ENCODE measurements around the gene YEATS2.
"Not testable (repeated sequence)": the region's sequence is repeated elsewhere in the genome, so short reads cannot be mapped to it uniquely, and the experiment has no call there.

Gene YEATS2

GRCh38 chr3:183697610-183698317 lies at the start of gene YEATS2:
TSS of gene YEATS2 (plus strand) at chr3:183697797. CDS start at chr3:183715163, 17,366 bp downstream.
- H3K9me3 ChIP-seq (ENCODE audit: insufficient read depth, low read depth, low read length): no peaks in the 10 kb centered on the region
- no peaks in the 10 kb centered on the region for H3K27me3 ChIP-seq (ENCODE audit: insufficient read depth, low read length)
- H3K36me3 ChIP-seq (ENCODE audit: insufficient read depth, low read depth, low read length): peaks cover 7% of the 10 kb centered on the region
- peak within 1 kb of the TSS; percentile 81 for H3K4me3 ChIP-seq (ENCODE audit: low read length)
- peaks cover 6% of the 10 kb centered on the region for H3K4me1 ChIP-seq (ENCODE audit: insufficient read depth, low read length)
- peak within 1 kb of the TSS; percentile 98 for H3K9ac ChIP-seq (ENCODE audit: low read depth, low read length)
- H3K27ac ChIP-seq (ENCODE audit: low read length): peak within 1 kb of the TSS; percentile 96

GRCh38 chr3:183650554-183650953 lies 47.0 kb upstream of the YEATS2 start:
- Histone ChIP-seq H3K4me1 (ENCODE audit: insufficient read depth, low read length) (no peaks in the 10 kb centered on the region), H3K36me3 (ENCODE audit: insufficient read depth, low read depth, low read length) (peaks cover 40% of the 10 kb centered on the region), H3K9ac (ENCODE audit: low read depth, low read length) (no peak overlapping the region), H3K4me3 (ENCODE audit: low read length) (no peak overlapping the region), H3K27me3 (ENCODE audit: insufficient read depth, low read length) (no peaks in the 10 kb centered on the region), H3K27ac (ENCODE audit: low read length) (no peak overlapping the region), H3K9me3 (ENCODE audit: insufficient read depth, low read depth, low read length) (peaks cover 49% of the 10 kb centered on the region)

- Histone ChIP-seq H3K9me3 (ENCODE audit: insufficient read depth, low read depth, low read length) (peaks cover 49% of the 10 kb centered on the region), H3K27me3 (ENCODE audit: insufficient read depth, low read length) (no peaks in the 10 kb centered on the region), H3K4me3 (ENCODE audit: low read length) (no peak overlapping the region), H3K4me1 (ENCODE audit: insufficient read depth, low read length) (no peaks in the 10 kb centered on the region), H3K9ac (ENCODE audit: low read depth, low read length) (no peak overlapping the region), H3K36me3 (ENCODE audit: insufficient read depth, low read depth, low read length) (peaks cover 43% of the 10 kb centered on the region), H3K27ac (ENCODE audit: low read length) (no peak overlapping the region)
Measured at GRCh38 chr3:183653209-183654064, 44.2 kb upstream of the YEATS2 start.

DNA sequence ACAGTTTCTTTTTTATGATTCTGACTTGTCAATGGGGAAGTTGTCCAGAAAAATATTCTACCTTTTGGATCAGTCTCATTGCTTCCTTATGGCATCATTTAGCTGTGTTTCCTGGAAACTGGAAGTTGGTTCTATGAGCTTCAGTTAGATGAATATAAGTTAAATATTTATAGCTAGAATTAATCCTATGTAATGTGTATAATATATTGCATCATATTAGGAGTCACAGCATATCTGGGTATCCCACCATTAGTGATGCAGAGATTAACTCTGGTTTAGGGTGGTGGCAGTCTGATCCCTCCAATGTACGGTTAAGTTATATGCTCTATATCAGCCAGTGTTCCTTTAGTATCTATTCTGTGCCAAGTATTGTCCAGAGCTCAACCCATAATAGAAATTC lies 42.9 kb upstream of the YEATS2 start:
- Histone ChIP-seq H3K9me3 (ENCODE audit: insufficient read depth, low read depth, low read length) (peaks cover 49% of the 10 kb centered on the region), H3K27ac (ENCODE audit: low read length) (no peak overlapping the region), H3K27me3 (ENCODE audit: insufficient read depth, low read length) (no peaks in the 10 kb centered on the region), H3K4me1 (ENCODE audit: insufficient read depth, low read length) (no peaks in the 10 kb centered on the region), H3K36me3 (ENCODE audit: insufficient read depth, low read depth, low read length) (peaks cover 54% of the 10 kb centered on the region), H3K9ac (ENCODE audit: low read depth, low read length) (no peak overlapping the region), H3K4me3 (ENCODE audit: low read length) (no peak overlapping the region)

GRCh38 chr3:183662099-183662498 lies 35.5 kb upstream of the YEATS2 start:
- H3K27ac ChIP-seq (ENCODE audit: low read length): no peak overlapping the region
- H3K36me3 ChIP-seq (ENCODE audit: insufficient read depth, low read depth, low read length): peaks cover 31% of the 10 kb centered on the region
- H3K4me1 ChIP-seq (ENCODE audit: insufficient read depth, low read length): no peaks in the 10 kb centered on the region
- no peak overlapping the region for H3K4me3 ChIP-seq (ENCODE audit: low read length)
- no peaks in the 10 kb centered on the region for H3K27me3 ChIP-seq (ENCODE audit: insufficient read depth, low read length)
- H3K9ac ChIP-seq (ENCODE audit: low read depth, low read length): no peak overlapping the region
- H3K9me3 ChIP-seq (ENCODE audit: insufficient read depth, low read depth, low read length): peaks cover 6% of the 10 kb centered on the region

DNA sequence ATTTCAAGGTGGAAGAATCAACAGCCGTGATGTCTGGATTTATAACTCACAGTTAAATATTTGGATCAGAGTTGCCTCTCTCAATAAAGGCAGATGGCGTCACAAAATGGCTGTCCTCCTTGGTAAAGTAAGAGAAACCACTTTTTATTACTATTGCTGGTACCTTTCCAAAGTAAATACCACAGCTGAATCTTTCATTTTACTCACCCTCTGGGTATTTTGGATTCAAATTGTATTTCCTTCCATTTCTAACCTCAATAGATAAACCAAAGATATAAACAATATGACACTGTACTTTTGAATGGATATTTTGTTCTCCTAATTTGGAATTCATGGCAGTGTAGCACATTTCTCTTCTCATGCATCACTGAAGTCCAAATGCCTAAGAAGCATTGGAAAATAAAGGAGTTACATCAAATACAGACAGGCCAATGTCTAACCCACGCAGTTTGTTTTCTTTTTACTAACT lies 32.6 kb upstream of the YEATS2 start:
- peaks cover 30% of the 10 kb centered on the region for H3K36me3 ChIP-seq (ENCODE audit: insufficient read depth, low read depth, low read length)
- H3K9me3 ChIP-seq (ENCODE audit: insufficient read depth, low read depth, low read length): peaks cover 8% of the 10 kb centered on the region
- no peak overlapping the region for H3K4me3 ChIP-seq (ENCODE audit: low read length)
- no peak overlapping the region for H3K27ac ChIP-seq (ENCODE audit: low read length)
- H3K27me3 ChIP-seq (ENCODE audit: insufficient read depth, low read length): no peaks in the 10 kb centered on the region
- H3K9ac ChIP-seq (ENCODE audit: low read depth, low read length): no peak overlapping the region
- H3K4me1 ChIP-seq (ENCODE audit: insufficient read depth, low read length): no peaks in the 10 kb centered on the region

- Histone ChIP-seq H3K9ac (ENCODE audit: low read depth, low read length) (no peak overlapping the region), H3K36me3 (ENCODE audit: insufficient read depth, low read depth, low read length) (peaks cover 4% of the 10 kb centered on the region; the same call in 1 of the 2 replicates), H3K4me3 (ENCODE audit: low read length) (no peak overlapping the region), H3K27me3 (ENCODE audit: insufficient read depth, low read length) (no peaks in the 10 kb centered on the region), H3K9me3 (ENCODE audit: insufficient read depth, low read depth, low read length) (no peaks in the 10 kb centered on the region), H3K27ac (ENCODE audit: low read length) (no peak overlapping the region), H3K4me1 (ENCODE audit: insufficient read depth, low read length) (no peaks in the 10 kb centered on the region)
Measured at GRCh38 chr3:183680061-183680460, 17.5 kb upstream of the YEATS2 start.

DNA sequence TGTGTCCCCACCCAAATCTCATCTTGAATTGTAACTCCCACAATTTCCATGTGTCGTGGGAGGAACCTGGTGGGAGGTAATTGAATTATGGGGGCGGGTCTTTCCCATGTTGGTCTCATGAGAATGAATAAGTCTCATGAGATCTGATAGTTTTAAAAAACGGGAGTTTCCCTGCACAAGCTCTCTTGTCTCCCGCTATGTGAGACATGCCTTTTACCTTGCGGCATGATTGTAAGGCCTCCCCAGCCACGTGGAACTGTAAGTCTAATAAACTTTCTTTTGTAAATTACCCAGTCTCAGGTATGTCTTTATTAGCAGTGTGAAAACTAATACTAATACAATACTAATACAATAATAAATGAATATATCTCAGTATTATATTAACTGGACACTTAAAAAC lies 9.9 kb upstream of the YEATS2 start:
- Histone ChIP-seq H3K9ac (ENCODE audit: low read depth, low read length) (no peak overlapping the region), H3K27me3 (ENCODE audit: insufficient read depth, low read length) (no peaks in the 10 kb centered on the region), H3K36me3 (ENCODE audit: insufficient read depth, low read depth, low read length) (no peaks in the 10 kb centered on the region)

GRCh38 chr3:183688874-183689273 lies 8.7 kb upstream of the YEATS2 start:
- no peak overlapping the region for H3K27ac ChIP-seq (ENCODE audit: low read length)
- no peak overlapping the region for H3K4me3 ChIP-seq (ENCODE audit: low read length)
- H3K9me3 ChIP-seq (ENCODE audit: insufficient read depth, low read depth, low read length): no peaks in the 10 kb centered on the region
- H3K9ac ChIP-seq (ENCODE audit: low read depth, low read length): no peak overlapping the region
- no peaks in the 10 kb centered on the region for H3K36me3 ChIP-seq (ENCODE audit: insufficient read depth, low read depth, low read length)
- no peaks in the 10 kb centered on the region for H3K4me1 ChIP-seq (ENCODE audit: insufficient read depth, low read length)
- H3K27me3 ChIP-seq (ENCODE audit: insufficient read depth, low read length): no peaks in the 10 kb centered on the region

More for the DNA sequence above, 9.9 kb upstream of the YEATS2 start:
- Histone ChIP-seq H3K9me3 (ENCODE audit: insufficient read depth, low read depth, low read length) (no peaks in the 10 kb centered on the region), H3K27ac (ENCODE audit: low read length) (no peak overlapping the region), H3K4me3 (ENCODE audit: low read length) (no peak overlapping the region), H3K4me1 (ENCODE audit: insufficient read depth, low read length) (no peaks in the 10 kb centered on the region)

DNA sequence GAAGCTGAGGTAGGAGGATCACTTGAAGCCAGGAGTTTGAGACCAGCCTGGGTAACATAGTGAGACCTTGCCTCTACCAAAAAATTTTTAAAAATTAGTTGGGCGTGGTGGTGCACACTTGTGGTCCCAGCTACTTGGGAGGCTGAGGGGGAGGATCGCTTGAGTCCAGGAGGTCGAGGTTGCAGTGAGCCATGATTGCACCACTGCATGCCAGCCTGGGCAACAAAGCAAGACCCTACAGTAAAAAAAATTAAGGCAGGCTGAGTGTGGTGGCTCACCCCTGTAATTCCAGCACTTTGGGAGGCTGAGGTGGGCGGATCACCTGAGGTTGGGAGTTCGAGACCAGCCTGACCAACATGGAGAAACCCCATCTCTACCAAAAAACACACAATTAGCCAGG lies 8.0 kb upstream of the YEATS2 start:
- not testable (repeated sequence) for H3K9me3 ChIP-seq (ENCODE audit: insufficient read depth, low read depth, low read length); H3K4me3 ChIP-seq (ENCODE audit: low read length); H3K36me3 ChIP-seq (ENCODE audit: insufficient read depth, low read depth, low read length)

DNA sequence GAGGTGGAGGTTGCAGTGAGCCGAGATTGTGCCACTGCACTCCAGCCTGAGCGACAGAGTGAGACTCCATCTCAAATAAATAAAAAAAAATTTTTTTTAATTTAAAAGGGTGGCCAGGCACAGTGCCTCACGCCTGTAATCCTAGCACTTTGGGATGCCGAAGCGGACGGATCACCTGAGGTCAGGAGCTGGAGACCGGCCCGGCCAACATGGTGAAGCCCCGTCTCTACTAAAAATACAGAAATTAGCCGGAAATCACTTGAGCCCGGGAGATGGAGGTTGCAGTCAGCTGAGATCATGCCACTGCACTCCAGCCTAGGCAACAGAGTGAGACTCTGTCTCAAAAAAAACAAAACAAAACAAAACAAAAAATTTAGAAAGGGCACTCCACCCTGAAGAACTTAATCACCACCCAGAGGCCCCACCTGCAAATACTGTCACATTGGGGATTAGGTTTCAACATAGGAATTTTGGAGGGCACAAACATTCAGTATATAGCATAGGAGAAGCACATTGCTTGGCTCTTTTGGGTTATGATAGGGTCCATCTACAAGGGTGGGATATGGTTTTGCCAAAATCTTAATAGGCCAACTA lies 7.1 kb upstream of the YEATS2 start:
- no peak overlapping the region for H3K4me3 ChIP-seq (ENCODE audit: low read length)
- no peaks in the 10 kb centered on the region for H3K27me3 ChIP-seq (ENCODE audit: insufficient read depth, low read length)
- no peak overlapping the region for H3K9ac ChIP-seq (ENCODE audit: low read depth, low read length)
- H3K4me1 ChIP-seq (ENCODE audit: insufficient read depth, low read length): no peaks in the 10 kb centered on the region
- no peak overlapping the region for H3K27ac ChIP-seq (ENCODE audit: low read length)
- no peaks in the 10 kb centered on the region for H3K36me3 ChIP-seq (ENCODE audit: insufficient read depth, low read depth, low read length)
- no peaks in the 10 kb centered on the region for H3K9me3 ChIP-seq (ENCODE audit: insufficient read depth, low read depth, low read length)

More for the DNA sequence above, 8.0 kb upstream of the YEATS2 start:
- H3K9ac ChIP-seq (ENCODE audit: low read depth, low read length); H3K4me1 ChIP-seq (ENCODE audit: insufficient read depth, low read length); H3K27ac ChIP-seq (ENCODE audit: low read length); H3K27me3 ChIP-seq (ENCODE audit: insufficient read depth, low read length): not testable (repeated sequence)

All from iPS-20b (cell line).